Measurements from ENCODE around the gene MRPS18A. TPM values are rescaled to one million over a fixed set of nuclear protein-coding genes. Genes with fewer than 3 reads are reported as not detected.

The MRPS18A gene
- total RNA-seq, 4 donors from 2014 or later: 43.7 to 57.4 (median 51.4) TPM

GRCh38 chr6:43670623-43670986 lies 17.0 kb downstream of the MRPS18A start:
- peaks cover 29 to 71% (median 39%) of the 10 kb centered on the region in 3 donors for H3K4me1 ChIP-seq
- DNase-seq: no peak
- no peak overlapping the region for H3K4me3 ChIP-seq
- H3K27ac ChIP-seq: peak overlapping the region; percentile 40 to 84 (median 73)
- TF ChIP-seq CTCF (IDR thresholded peaks at IDR 0.05) (no peak), POLR2A (IDR thresholded peaks at IDR 0.05) (no peak)
- H3K36me3 ChIP-seq: peaks cover 14 to 58% (median 22%) of the 10 kb centered on the region in 3 donors
- H3K9me3 ChIP-seq: no peaks in the 10 kb centered on the region
- no peaks in the 10 kb centered on the region for H3K27me3 ChIP-seq
- 94 to 97% methylated on average over 5 to 6 of the region's 6 CpGs for WGBS, 2 donors
- intact Hi-C loops (cut with DNase I): no loop called here

GRCh38 chr6:43669922-43670622 lies 17.5 kb downstream of the MRPS18A start:
- Histone ChIP-seq H3K27ac (peak overlapping the region; percentile 67 to 84 (median 73)), H3K4me3 (no peak overlapping the region), H3K4me1 (peaks cover 29 to 71% (median 39%) of the 10 kb centered on the region in 3 donors), H3K9me3 (no peaks in the 10 kb centered on the region), H3K36me3 (peaks cover 14 to 53% (median 18%) of the 10 kb centered on the region in 3 donors), H3K27me3 (no peaks in the 10 kb centered on the region)
- intact Hi-C loops (cut with DNase I): loop anchor here (5.0 kb wide), 2 partner anchors 97 to 407 kb away; no protein-coding TSS in a partner anchor
- no peak for DNase-seq
- WGBS, 2 donors: 50 to 63% methylated on average over 2 to 4 of the region's 6 CpGs
- no peak for TF ChIP-seq POLR2A (IDR thresholded peaks at IDR 0.05)
- no peak for TF ChIP-seq CTCF (IDR thresholded peaks at IDR 0.05)

- WGBS, 2 donors: 48 to 49% methylated on average over 5 to 6 of the region's 15 CpGs
- H3K4me3 ChIP-seq: no peak overlapping the region
- no peaks in the 10 kb centered on the region for H3K27me3 ChIP-seq
- peaks cover 29 to 71% (median 39%) of the 10 kb centered on the region in 3 donors for H3K4me1 ChIP-seq
- H3K36me3 ChIP-seq: peaks cover 10 to 45% (median 11%) of the 10 kb centered on the region in 3 donors
- DNase-seq: no peak
- peak overlapping the region; percentile 67 to 84 (median 73) for H3K27ac ChIP-seq
- TF ChIP-seq CTCF (IDR thresholded peaks at IDR 0.05) (no peak), POLR2A (IDR thresholded peaks at IDR 0.05) (no peak)
- intact Hi-C loops (cut with DNase I): loop anchor here (5.0 kb wide), 2 partner anchors 98 to 408 kb away; no protein-coding TSS in a partner anchor
- H3K9me3 ChIP-seq: no peaks in the 10 kb centered on the region
Observed at GRCh38 chr6:43669050-43669921, 18.3 kb downstream of the MRPS18A start.

GRCh38 chr6:43668151-43669028 lies 19.2 kb downstream of the MRPS18A start:
- peaks cover 29 to 64% (median 39%) of the 10 kb centered on the region in 3 donors for H3K4me1 ChIP-seq
- no peak overlapping the region for H3K4me3 ChIP-seq
- 14 to 36% methylated on average over 6 to 15 of the region's 17 CpGs for WGBS, 2 donors
- H3K9me3 ChIP-seq: no peaks in the 10 kb centered on the region
- intact Hi-C loops (cut with DNase I): loop anchor here (5.0 kb wide), 2 partner anchors 99 to 409 kb away; no protein-coding TSS in a partner anchor
- peak overlapping the region; percentile 67 to 84 (median 73) for H3K27ac ChIP-seq
- no peak for DNase-seq
- no peaks in the 10 kb centered on the region for H3K27me3 ChIP-seq
- TF ChIP-seq CTCF (IDR thresholded peaks at IDR 0.05) (peak; percentile 32 to 67 (median 44)), POLR2A (IDR thresholded peaks at IDR 0.05) (no peak)
- peaks cover 2 to 36% (median 7%) of the 10 kb centered on the region in 3 donors for H3K36me3 ChIP-seq

All from esophagus squamous epithelium (tissue), 5 donors.